Keratinocyte (primary cell): Measurements from ENCODE around the gene SLC6A19. TPM values are rescaled to one million over a fixed set of nuclear protein-coding genes. Genes with fewer than 3 reads are reported as not detected.

ENCODE experiments used
- DNase-seq: peaks from one replicate; pipeline ENCODE4 v3.0.0-alpha.2; 2011; ENCODE audit warnings: low read depth, missing footprints, low spot score
- FAIRE-seq: peaks from 2 replicates; lab custom pipeline; 2011; peaks lifted over from hg19 to GRCh38; lab: Jason Lieb, UNC
- H2AFZ ChIP-seq: 2 replicates; pipeline ENCODE4 v1.6.0; 2012; ENCODE audit warnings: low read length, control low read depth, inconsistent platforms; ENCODE audit not compliant: control insufficient read depth
- H3K27ac ChIP-seq: 2 replicates; pipeline ENCODE4 v1.5.1; 2011; ENCODE audit warnings: low read length; ENCODE audit not compliant: control insufficient read depth, insufficient read depth
- H3K27me3 ChIP-seq: 3 replicates; pipeline ENCODE4 v1.6.0; 2011; ENCODE audit warnings: low read length; ENCODE audit not compliant: control insufficient read depth, insufficient read depth; ENCODE audit errors: extremely low read depth
- H3K36me3 ChIP-seq, 2 experiments: 2 replicates in 1 of 2; 3 replicates in 1 of 2; pipeline ENCODE4 v1.5.1; 2011; ENCODE audit warnings: low read length in 2 of 2, mild to moderate bottlenecking in 1 of 2; ENCODE audit not compliant: control insufficient read depth in 2 of 2, insufficient read depth in 2 of 2; ENCODE audit errors: extremely low read depth in 1 of 2
- H3K4me1 ChIP-seq: 3 replicates; pipeline ENCODE4 v1.5.1; 2011; ENCODE audit warnings: low read length; ENCODE audit not compliant: control insufficient read depth, insufficient read depth; ENCODE audit errors: extremely low read depth
- H3K4me2 ChIP-seq: 3 replicates; pipeline ENCODE4 v1.6.0; 2011; ENCODE audit warnings: low read depth, low read length; ENCODE audit not compliant: control insufficient read depth, insufficient read depth; ENCODE audit errors: extremely low read depth
- H3K4me3 ChIP-seq, 3 experiments: fragments of 200-600 bp in 1 of 3; sonication (generic) in 1 of 3; 2 replicates in 2 of 3; 3 replicates in 1 of 3; pipeline ENCODE4 v1.5.1; 2011 to 2016; ENCODE audit warnings: low read length in 3 of 3, mild to moderate bottlenecking in 3 of 3, control low read depth in 2 of 3, inconsistent platforms in 1 of 3, low read depth in 1 of 3, mixed read lengths in 1 of 3, mixed run types in 1 of 3, moderate library complexity in 1 of 3; ENCODE audit not compliant: control insufficient read depth in 2 of 3, insufficient read depth in 2 of 3; ENCODE audit errors: extremely low read depth in 1 of 3
- H3K79me2 ChIP-seq: 2 replicates; pipeline ENCODE4 v1.6.0; 2012; ENCODE audit warnings: low read length; ENCODE audit not compliant: control insufficient read depth, insufficient read depth
- H3K9ac ChIP-seq: 3 replicates; pipeline ENCODE4 v1.6.0; 2011; ENCODE audit warnings: low read length; ENCODE audit not compliant: control insufficient read depth, insufficient read depth; ENCODE audit errors: extremely low read depth
- H3K9me1 ChIP-seq: 3 replicates; pipeline ENCODE4 v1.6.0; 2011; ENCODE audit warnings: low read length; ENCODE audit not compliant: control insufficient read depth, insufficient read depth; ENCODE audit errors: extremely low read depth
- H3K9me3 ChIP-seq: 2 replicates; pipeline ENCODE4 v1.5.1; 2012; ENCODE audit warnings: low read depth, low read length; ENCODE audit not compliant: control insufficient read depth
- H4K20me1 ChIP-seq: 3 replicates; pipeline ENCODE4 v1.6.0; 2011; ENCODE audit warnings: low read length; ENCODE audit not compliant: control insufficient read depth, insufficient read depth; ENCODE audit errors: extremely low read depth
- CTCF ChIP-seq, 3 experiments: IDR thresholded peaks in 1 of 3; conservative IDR thresholded peaks in 1 of 3; optimal IDR thresholded peaks in 1 of 3; 2 replicates in 2 of 3; 3 replicates in 1 of 3; pipeline versions ENCODE3 to v1.5.1; 2011; ENCODE audit warnings: low read length in 3 of 3, mild to moderate bottlenecking in 3 of 3, moderate library complexity in 2 of 3, control low read depth in 1 of 3, inconsistent platforms in 1 of 3; ENCODE audit not compliant: insufficient read depth in 2 of 3; ENCODE audit errors: extremely low read depth in 1 of 3
- EZH2 ChIP-seq: IDR thresholded peaks from one replicate; pipeline ENCODE4 v1.6.1; 2012; ENCODE audit warnings: inconsistent platforms, mild to moderate bottlenecking, low read length, moderate library complexity
- dilution Hi-C: fragments of 300-500 bp; cut with MboI; formaldehyde crosslinking; loops from one replicate; pipeline ENCODE4 v1.7.0; 2020; ENCODE audit warnings: low sequenced_read_pairs; ENCODE audit not compliant: extremely low pct_ligation_motif_present
- polyA plus RNA-seq, 5 experiments: library from polyadenylated mRNA; depleted of rRNA in 3 of 5; stranded (reverse) in 3 of 5; stranded (forward) in 1 of 5; unstranded in 1 of 5; fragments of >200 nt; gene quantifications; 1 replicate in 1 of 5; 2 replicates in 3 of 5; 3 replicates in 1 of 5; pipeline versions ENCODE4 v1.2.1 to v1.2.3, GENCODE V29; 2011 to 2012; ENCODE audit warnings: missing spikeins in 2 of 5, low read depth in 1 of 5, low replicate concordance in 1 of 5

Gene SLC6A19
- polyA plus RNA-seq, 1 donor (not counting 4 experiments of a cell fraction or from before 2014, with no cell fraction given), result not detected

DNA sequence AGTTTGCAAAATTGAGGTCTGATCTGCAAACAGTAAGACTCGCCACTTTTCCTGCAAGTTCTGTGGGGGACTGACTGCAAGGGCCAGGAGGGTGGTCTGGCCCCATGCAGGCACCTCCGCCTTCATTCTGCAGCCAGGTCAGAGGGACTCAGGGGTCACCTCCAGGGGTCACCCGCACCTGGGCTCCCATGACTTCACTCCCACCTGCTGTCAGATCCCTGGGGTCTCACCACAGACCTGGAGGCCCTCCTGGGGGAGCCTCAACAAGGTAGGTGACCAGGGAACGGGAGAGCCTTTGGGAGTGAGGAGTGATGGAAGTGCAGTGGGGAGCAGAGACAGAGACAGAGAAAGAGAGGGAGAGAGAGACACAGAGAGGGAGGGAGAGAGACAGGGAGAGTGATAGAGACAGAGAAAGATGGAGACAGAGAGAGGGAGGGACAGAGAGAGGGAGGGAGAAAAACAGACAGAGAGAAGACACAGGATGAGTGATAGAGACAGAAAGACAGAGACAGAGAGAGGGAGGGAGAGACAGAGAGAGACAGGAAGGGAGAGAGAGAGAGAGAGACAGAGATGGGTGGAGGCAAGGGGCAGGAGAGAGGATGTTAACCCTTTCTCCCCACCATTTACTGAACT lies 41.5 kb upstream of the SLC6A19 start:
- dilution Hi-C loops, result no loop called here
- Histone ChIP-seq H3K4me1 (peaks cover 10% of the 10 kb centered on the region), H3K9me1 (no peaks in the 10 kb centered on the region), H3K27ac (no peak overlapping the region), H3K4me2 (no peak overlapping the region), H3K27me3 (peaks cover 17% of the 10 kb centered on the region), H3K4me3 (no peak overlapping the region), H4K20me1 (no peaks in the 10 kb centered on the region), H3K9me3 (peaks cover 21% of the 10 kb centered on the region), H3K36me3 (no peaks in the 10 kb centered on the region), H3K9ac (no peak overlapping the region), H3K79me2 (no peaks in the 10 kb centered on the region), H2AFZ (no peak overlapping the region)
- TF ChIP-seq CTCF (optimal IDR thresholded peaks at IDR 0.05 in 1 of 3, IDR thresholded peaks at IDR 0.05 in 1 of 3, conservative IDR thresholded peaks at IDR 0.05 in 1 of 3; ENCODE audit: extremely low read depth in 1 of 3, insufficient read depth in 2 of 3, low read length in 3 of 3), result no peak
- no peak for TF ChIP-seq EZH2
- DNase-seq (no peak), FAIRE-seq (no peak)

DNA sequence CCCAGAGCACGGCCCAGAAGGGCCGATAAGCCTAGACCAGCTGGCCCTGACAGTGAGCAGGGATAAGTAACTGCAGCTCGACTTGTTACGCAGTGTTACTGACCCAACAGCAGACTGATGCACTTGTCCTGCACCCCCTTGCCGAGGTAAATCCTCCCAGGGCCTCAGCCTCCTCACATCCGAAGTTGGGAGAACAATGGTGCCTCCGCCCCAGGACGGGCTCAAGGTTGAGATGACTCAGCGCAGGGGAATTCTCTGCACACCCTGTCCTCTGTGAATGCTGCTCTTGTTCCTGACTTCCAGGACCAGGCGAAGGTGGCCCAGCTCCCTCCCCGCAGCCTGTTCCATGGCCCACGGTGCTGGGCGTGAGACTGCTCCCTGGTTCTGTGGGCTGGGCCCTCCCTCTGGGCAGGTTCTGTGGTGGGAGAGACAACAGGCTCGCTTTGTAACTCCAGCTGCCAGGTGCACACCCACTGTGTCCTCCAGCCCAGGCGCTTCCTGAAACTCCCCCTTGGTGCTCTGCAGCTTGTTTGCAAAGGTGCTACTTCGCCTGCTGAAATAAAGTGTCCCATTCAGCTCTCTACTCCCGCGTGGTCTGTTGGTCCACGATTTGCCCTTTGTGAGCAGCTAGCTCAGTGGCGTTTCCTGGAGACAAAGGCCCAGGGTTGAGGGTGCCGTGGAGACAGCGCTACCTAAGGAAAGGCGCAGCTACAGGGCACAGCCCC lies 40.1 kb upstream of the SLC6A19 start:
- peaks cover 21% of the 10 kb centered on the region for H3K9me3 ChIP-seq
- no peaks in the 10 kb centered on the region for H3K9me1 ChIP-seq
- TF ChIP-seq CTCF (optimal IDR thresholded peaks at IDR 0.05 in 1 of 3, IDR thresholded peaks at IDR 0.05 in 1 of 3, conservative IDR thresholded peaks at IDR 0.05 in 1 of 3; ENCODE audit: extremely low read depth in 1 of 3, insufficient read depth in 2 of 3, low read length in 3 of 3) (no peak), EZH2 (no peak)
- peak overlapping the region; percentile 52 for H3K9ac ChIP-seq
- H3K4me3 ChIP-seq, result no peak overlapping the region
- no peaks in the 10 kb centered on the region for H4K20me1 ChIP-seq
- H3K27ac ChIP-seq, result peak overlapping the region; percentile 52
- DNase-seq, result peak; percentile 84
- no peak overlapping the region for H2AFZ ChIP-seq
- H3K4me2 ChIP-seq, result peak overlapping the region; percentile 45
- H3K36me3 ChIP-seq, result no peaks in the 10 kb centered on the region
- H3K79me2 ChIP-seq, result no peaks in the 10 kb centered on the region
- peaks cover 7% of the 10 kb centered on the region for H3K27me3 ChIP-seq
- dilution Hi-C loops, result no loop called here
- H3K4me1 ChIP-seq, result peaks cover 10% of the 10 kb centered on the region
- FAIRE-seq, result peak; percentile 79
